Suprapubic skin (tissue), 4 donors: ENCODE data around the gene NOXO1. TPM values are rescaled to one million over a fixed set of nuclear protein-coding genes. Genes with fewer than 3 reads are reported as not detected.

Experiments
- DNase-seq, 2 donors: peaks; one replicate each; pipeline ENCODE4 v3.0.0-alpha.2; 2019; ENCODE audit warnings: low spot score in 2 of 2
- H3K27ac ChIP-seq: fragments of 200-600 bp; sonication (generic); one replicate; pipeline ENCODE4 v1.5.1; 2019
- H3K27me3 ChIP-seq: fragments of 200-600 bp; sonication (generic); one replicate; pipeline ENCODE4 v1.5.1; 2019
- H3K36me3 ChIP-seq: fragments of 200-600 bp; sonication (generic); one replicate; pipeline ENCODE4 v1.5.1; 2019
- H3K4me1 ChIP-seq: fragments of 200-600 bp; sonication (generic); one replicate; pipeline ENCODE4 v1.5.1; 2019
- H3K4me3 ChIP-seq: fragments of 200-600 bp; sonication (generic); one replicate; pipeline ENCODE4 v1.5.1; 2019; ENCODE audit warnings: mild to moderate bottlenecking
- H3K9me3 ChIP-seq: fragments of 200-600 bp; sonication (generic); one replicate; pipeline ENCODE4 v1.5.1; 2019
- EP300 ChIP-seq: sonication (generic); formaldehyde crosslinking; IDR thresholded peaks from one replicate; pipeline ENCODE4 v1.6.1; 2017; ENCODE audit warnings: antibody characterized with exemption
- POLR2A ChIP-seq, 2 donors: fragments of 450-650 bp; IDR thresholded peaks; one replicate each; pipeline ENCODE4 v1.6.1; 2017; ENCODE audit warnings: antibody characterized with exemption in 2 of 2, mild to moderate bottlenecking in 2 of 2, moderate library complexity in 2 of 2
- POLR2AphosphoS5 ChIP-seq, 3 donors: sonication (generic); formaldehyde crosslinking; IDR thresholded peaks; one replicate each; pipeline ENCODE4 v1.6.1; 2017; ENCODE audit warnings: antibody characterized with exemption in 3 of 3
- WGBS: methylation state at CpG from one replicate; pipeline ENCODE4 v1.1.5; 2018; 5-methylcytosine and 5-hydroxymethylcytosine counted together
- total RNA-seq, 4 donors: library from RNA; depleted of rRNA; stranded (reverse); fragments of >200 nt; gene quantifications; one replicate each; pipeline ENCODE4 v1.1.0, GENCODE V29; 2016
- TF ChIP-seq, protein P1 (sequence below), 2 donors: fragments of 200-600 bp in 1 of 2; fragments of 450-650 bp in 1 of 2; sonication (generic) in 1 of 2; IDR thresholded peaks; one replicate each; pipeline ENCODE4 v1.5.1; 2016 to 2019; ENCODE audit warnings: antibody characterized with exemption in 2 of 2, mild to moderate bottlenecking in 1 of 2, moderate library complexity in 1 of 2

Gene NOXO1
- total RNA-seq, 4 donors from 2014 or later: 1.1 to 3.1 (median 2.0) TPM; not detected in 1

GRCh38 chr16:1991588-1991947, 10.3 kb upstream of the NOXO1 start:
- Histone ChIP-seq H3K9me3 (no peaks in the 10 kb centered on the region), H3K27me3 (peaks cover 28% of the 10 kb centered on the region), H3K4me1 (peaks cover 36% of the 10 kb centered on the region), H3K36me3 (peaks cover 1% of the 10 kb centered on the region), H3K4me3 (peak overlapping the region; percentile 49), H3K27ac (peak overlapping the region; percentile 35)
- 13% methylated on average over 11 of the region's 22 CpGs for WGBS
- DNase-seq: no peak
- TF ChIP-seq EP300: no peak
- TF ChIP-seq POLR2AphosphoS5 (IDR thresholded peaks at IDR 0.05): no peak
- TF ChIP-seq POLR2A (IDR thresholded peaks at IDR 0.05): no peak
- TF ChIP-seq, protein P1, sequence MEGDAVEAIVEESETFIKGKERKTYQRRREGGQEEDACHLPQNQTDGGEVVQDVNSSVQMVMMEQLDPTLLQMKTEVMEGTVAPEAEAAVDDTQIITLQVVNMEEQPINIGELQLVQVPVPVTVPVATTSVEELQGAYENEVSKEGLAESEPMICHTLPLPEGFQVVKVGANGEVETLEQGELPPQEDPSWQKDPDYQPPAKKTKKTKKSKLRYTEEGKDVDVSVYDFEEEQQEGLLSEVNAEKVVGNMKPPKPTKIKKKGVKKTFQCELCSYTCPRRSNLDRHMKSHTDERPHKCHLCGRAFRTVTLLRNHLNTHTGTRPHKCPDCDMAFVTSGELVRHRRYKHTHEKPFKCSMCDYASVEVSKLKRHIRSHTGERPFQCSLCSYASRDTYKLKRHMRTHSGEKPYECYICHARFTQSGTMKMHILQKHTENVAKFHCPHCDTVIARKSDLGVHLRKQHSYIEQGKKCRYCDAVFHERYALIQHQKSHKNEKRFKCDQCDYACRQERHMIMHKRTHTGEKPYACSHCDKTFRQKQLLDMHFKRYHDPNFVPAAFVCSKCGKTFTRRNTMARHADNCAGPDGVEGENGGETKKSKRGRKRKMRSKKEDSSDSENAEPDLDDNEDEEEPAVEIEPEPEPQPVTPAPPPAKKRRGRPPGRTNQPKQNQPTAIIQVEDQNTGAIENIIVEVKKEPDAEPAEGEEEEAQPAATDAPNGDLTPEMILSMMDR (IDR thresholded peaks at IDR 0.05): no peak

DNA sequence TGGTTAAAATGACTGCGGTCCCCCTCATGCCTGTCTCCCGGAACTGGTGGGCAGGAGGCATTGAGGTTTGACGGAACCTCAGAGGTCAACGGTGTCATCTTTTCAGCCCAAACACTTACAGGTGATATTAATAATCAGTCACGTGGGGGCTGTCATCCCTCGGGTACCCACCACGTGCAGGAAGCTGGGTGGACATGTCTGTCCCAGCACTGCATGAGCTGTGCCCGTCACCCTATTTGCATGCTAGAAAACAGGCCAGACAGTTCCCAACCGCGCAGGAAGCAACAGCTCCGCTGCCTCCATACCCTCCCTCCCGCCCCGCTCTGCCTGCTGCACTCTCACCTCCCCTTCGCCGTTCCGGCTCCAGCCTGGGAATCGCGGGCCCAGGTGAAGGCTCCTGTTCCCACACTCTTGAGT, 9.9 kb upstream of the NOXO1 start:
- Histone ChIP-seq H3K4me3 (peak overlapping the region; percentile 49), H3K27me3 (peaks cover 28% of the 10 kb centered on the region), H3K36me3 (peaks cover 5% of the 10 kb centered on the region), H3K4me1 (peaks cover 36% of the 10 kb centered on the region), H3K27ac (no peak overlapping the region), H3K9me3 (no peaks in the 10 kb centered on the region)
- TF ChIP-seq EP300: no peak
- TF ChIP-seq POLR2AphosphoS5 (IDR thresholded peaks at IDR 0.05): no peak
- TF ChIP-seq, protein P1 (IDR thresholded peaks at IDR 0.05): no peak
- TF ChIP-seq POLR2A (IDR thresholded peaks at IDR 0.05): no peak
- DNase-seq: no peak
- 5% methylated on average over 13 of the region's 18 CpGs for WGBS

DNA sequence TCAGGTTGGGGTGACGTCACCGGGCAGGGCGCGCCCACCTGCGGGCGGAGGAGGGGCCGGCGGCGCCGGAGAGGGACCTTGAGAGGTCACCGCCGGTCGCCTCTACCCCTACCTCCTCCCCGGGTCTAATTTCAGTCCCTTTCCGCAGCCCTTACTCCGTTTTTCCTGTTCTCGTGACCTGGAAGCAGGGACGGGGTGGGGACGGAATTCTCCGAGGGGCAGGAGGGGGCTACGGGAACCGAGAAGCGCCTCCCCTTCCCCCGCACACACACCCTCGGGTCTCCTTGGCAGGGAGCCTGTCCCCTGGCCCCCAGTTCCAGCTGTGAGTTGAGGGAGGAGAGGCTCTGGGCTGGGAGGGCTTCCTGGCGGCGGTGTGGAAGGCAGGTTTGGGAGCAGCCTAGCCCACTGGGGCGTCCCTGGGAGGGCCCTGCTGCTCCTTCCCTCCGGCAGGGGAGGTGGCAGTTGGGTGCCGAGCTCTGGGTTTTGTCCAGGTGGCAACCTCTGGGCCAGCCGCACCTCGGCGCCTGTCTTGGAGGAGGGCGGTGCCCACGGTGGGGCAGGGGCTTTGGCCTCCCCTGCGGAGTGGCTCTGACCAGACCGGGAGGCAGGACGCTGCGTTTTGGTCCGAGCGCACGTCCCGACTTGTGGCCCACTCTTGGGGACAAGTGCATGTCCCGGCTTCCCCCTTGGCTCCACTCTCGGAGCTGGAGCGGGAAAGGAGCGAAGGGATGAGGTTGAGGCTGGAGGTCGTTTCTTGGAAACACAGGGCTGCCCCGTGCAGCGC, 9.3 kb upstream of the NOXO1 start:
- Histone ChIP-seq H3K36me3 (peaks cover 11% of the 10 kb centered on the region), H3K27ac (no peak overlapping the region), H3K27me3 (peaks cover 28% of the 10 kb centered on the region), H3K4me3 (peak overlapping the region; percentile 49), H3K4me1 (peaks cover 41% of the 10 kb centered on the region), H3K9me3 (no peaks in the 10 kb centered on the region)
- WGBS: 1% methylated on average over 18 of the region's 50 CpGs
- DNase-seq: no peak
- TF ChIP-seq POLR2A (IDR thresholded peaks at IDR 0.05) (no peak), EP300 (no peak), POLR2AphosphoS5 (IDR thresholded peaks at IDR 0.05) (no peak)
- TF ChIP-seq, protein P1 (IDR thresholded peaks at IDR 0.05): no peak

DNA sequence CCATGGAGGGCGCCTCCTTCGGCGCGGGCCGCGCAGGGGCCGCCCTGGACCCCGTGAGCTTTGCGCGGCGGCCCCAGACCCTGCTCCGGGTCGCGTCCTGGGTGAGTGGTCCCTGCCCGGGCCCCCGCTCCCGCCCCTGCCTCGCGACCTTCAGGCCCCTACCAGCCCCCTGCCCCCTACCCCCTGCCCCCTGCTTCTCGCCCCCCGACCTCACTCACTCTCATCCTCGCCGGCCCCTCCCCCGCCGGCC, 8.8 kb upstream of the NOXO1 start:
- no peak for DNase-seq
- no peak overlapping the region for H3K27ac ChIP-seq
- peaks cover 28% of the 10 kb centered on the region for H3K27me3 ChIP-seq
- peaks cover 46% of the 10 kb centered on the region for H3K4me1 ChIP-seq
- WGBS: no CpG with 5 or more reads among the region's 25 CpGs
- H3K9me3 ChIP-seq: no peaks in the 10 kb centered on the region
- no peak for TF ChIP-seq POLR2A (IDR thresholded peaks at IDR 0.05)
- TF ChIP-seq, protein P1 (IDR thresholded peaks at IDR 0.05): no peak
- no peak for TF ChIP-seq POLR2AphosphoS5 (IDR thresholded peaks at IDR 0.05)
- TF ChIP-seq EP300: no peak
- H3K4me3 ChIP-seq: peak overlapping the region; percentile 49
- peaks cover 12% of the 10 kb centered on the region for H3K36me3 ChIP-seq

DNA sequence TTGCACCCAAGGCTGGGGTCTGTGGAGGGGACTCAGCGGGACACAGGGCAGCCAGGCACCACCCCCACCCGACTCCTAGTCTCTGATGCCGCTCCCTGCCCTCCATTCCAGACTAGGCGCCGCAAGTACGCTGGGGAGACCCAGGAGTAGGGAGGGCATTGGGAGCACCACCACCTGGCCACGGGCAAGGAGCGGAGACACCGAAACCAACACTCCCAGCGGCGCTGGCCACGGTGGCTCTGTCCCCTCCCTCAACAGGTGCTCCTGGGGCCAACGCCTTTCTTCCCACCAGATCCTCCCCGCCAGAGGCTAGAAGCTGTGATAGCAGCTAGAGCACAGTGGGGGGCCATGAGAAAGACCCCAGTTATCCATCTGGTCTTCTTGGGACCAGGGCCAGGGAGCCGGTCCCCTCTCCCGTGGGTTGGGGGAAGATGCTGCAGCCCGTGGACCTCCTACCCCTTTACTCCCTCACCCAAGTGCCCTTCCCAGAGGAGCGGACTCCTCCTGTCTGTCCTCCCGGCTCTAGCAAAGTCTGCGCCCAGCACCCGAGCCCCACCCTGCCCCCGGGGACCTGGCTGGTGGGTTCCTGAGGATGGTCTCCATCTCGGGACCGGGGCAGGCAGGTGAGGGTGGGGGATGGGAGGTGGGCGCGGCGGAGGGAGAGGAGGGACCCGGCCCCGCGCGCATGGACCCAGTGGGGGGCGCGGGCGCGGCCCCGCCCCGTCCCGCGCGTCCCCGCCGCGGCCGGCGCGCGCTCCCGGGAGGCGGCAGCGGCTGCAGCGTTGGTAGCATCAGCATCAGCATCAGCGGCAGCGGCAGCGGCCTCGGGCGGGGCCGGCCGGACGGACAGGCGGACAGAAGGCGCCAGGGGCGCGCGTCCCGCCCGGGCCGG, 8.2 kb upstream of the NOXO1 start, which contains the start of gene SYNGR3:
Gene SYNGR3, plus strand, starts transcription at position 762 of the 892 bp plus-strand sequence. CDS start 133 bp downstream, outside the sequence.
- Histone ChIP-seq H3K4me3 (peak within 1 kb of the TSS; percentile 49), H3K9me3 (no peaks in the 10 kb centered on the region), H3K27me3 (peaks cover 28% of the 10 kb centered on the region), H3K36me3 (peaks cover 12% of the 10 kb centered on the region), H3K4me1 (peaks cover 52% of the 10 kb centered on the region), H3K27ac (no peak within 1 kb of the TSS)
- TF ChIP-seq EP300 (no peak), POLR2AphosphoS5 (IDR thresholded peaks at IDR 0.05) (no peak), POLR2A (IDR thresholded peaks at IDR 0.05) (no peak)
- TF ChIP-seq, protein P1 (IDR thresholded peaks at IDR 0.05): no peak
- DNase-seq: no peak
- 6% methylated on average over 10 of the region's 67 CpGs for WGBS
